ENCODE measurements around the gene ITIH2. TPM values are rescaled to one million over a fixed set of nuclear protein-coding genes. Genes with fewer than 3 reads are reported as not detected.

The ITIH2 gene
- total and polyA plus RNA-seq, 2 of the 8 experiments (the other 6 are each of a cell fraction or from before 2014, with no cell fraction given), result not detected

DNA sequence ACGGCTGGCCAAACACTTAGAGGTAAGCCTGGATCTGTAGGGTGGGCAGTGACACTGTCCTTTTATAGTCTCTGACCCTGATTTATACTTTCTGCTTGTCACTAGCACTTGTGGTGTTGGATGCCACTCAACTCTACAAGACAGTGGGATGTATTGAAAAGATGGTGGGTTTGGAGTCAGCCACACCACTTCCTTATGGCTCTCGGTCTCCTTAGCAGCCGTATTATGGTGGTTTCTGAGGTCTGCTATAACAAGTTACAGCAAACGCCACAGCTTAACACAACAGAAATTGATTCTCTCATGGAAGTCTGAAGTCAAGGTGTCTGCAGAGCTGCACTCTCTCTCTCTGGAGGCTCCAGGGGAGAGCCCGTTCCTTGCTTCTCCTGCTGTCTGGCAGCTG, 14.7 kb downstream of the ITIH2 start (continued):
- TF ChIP-seq, protein P1, sequence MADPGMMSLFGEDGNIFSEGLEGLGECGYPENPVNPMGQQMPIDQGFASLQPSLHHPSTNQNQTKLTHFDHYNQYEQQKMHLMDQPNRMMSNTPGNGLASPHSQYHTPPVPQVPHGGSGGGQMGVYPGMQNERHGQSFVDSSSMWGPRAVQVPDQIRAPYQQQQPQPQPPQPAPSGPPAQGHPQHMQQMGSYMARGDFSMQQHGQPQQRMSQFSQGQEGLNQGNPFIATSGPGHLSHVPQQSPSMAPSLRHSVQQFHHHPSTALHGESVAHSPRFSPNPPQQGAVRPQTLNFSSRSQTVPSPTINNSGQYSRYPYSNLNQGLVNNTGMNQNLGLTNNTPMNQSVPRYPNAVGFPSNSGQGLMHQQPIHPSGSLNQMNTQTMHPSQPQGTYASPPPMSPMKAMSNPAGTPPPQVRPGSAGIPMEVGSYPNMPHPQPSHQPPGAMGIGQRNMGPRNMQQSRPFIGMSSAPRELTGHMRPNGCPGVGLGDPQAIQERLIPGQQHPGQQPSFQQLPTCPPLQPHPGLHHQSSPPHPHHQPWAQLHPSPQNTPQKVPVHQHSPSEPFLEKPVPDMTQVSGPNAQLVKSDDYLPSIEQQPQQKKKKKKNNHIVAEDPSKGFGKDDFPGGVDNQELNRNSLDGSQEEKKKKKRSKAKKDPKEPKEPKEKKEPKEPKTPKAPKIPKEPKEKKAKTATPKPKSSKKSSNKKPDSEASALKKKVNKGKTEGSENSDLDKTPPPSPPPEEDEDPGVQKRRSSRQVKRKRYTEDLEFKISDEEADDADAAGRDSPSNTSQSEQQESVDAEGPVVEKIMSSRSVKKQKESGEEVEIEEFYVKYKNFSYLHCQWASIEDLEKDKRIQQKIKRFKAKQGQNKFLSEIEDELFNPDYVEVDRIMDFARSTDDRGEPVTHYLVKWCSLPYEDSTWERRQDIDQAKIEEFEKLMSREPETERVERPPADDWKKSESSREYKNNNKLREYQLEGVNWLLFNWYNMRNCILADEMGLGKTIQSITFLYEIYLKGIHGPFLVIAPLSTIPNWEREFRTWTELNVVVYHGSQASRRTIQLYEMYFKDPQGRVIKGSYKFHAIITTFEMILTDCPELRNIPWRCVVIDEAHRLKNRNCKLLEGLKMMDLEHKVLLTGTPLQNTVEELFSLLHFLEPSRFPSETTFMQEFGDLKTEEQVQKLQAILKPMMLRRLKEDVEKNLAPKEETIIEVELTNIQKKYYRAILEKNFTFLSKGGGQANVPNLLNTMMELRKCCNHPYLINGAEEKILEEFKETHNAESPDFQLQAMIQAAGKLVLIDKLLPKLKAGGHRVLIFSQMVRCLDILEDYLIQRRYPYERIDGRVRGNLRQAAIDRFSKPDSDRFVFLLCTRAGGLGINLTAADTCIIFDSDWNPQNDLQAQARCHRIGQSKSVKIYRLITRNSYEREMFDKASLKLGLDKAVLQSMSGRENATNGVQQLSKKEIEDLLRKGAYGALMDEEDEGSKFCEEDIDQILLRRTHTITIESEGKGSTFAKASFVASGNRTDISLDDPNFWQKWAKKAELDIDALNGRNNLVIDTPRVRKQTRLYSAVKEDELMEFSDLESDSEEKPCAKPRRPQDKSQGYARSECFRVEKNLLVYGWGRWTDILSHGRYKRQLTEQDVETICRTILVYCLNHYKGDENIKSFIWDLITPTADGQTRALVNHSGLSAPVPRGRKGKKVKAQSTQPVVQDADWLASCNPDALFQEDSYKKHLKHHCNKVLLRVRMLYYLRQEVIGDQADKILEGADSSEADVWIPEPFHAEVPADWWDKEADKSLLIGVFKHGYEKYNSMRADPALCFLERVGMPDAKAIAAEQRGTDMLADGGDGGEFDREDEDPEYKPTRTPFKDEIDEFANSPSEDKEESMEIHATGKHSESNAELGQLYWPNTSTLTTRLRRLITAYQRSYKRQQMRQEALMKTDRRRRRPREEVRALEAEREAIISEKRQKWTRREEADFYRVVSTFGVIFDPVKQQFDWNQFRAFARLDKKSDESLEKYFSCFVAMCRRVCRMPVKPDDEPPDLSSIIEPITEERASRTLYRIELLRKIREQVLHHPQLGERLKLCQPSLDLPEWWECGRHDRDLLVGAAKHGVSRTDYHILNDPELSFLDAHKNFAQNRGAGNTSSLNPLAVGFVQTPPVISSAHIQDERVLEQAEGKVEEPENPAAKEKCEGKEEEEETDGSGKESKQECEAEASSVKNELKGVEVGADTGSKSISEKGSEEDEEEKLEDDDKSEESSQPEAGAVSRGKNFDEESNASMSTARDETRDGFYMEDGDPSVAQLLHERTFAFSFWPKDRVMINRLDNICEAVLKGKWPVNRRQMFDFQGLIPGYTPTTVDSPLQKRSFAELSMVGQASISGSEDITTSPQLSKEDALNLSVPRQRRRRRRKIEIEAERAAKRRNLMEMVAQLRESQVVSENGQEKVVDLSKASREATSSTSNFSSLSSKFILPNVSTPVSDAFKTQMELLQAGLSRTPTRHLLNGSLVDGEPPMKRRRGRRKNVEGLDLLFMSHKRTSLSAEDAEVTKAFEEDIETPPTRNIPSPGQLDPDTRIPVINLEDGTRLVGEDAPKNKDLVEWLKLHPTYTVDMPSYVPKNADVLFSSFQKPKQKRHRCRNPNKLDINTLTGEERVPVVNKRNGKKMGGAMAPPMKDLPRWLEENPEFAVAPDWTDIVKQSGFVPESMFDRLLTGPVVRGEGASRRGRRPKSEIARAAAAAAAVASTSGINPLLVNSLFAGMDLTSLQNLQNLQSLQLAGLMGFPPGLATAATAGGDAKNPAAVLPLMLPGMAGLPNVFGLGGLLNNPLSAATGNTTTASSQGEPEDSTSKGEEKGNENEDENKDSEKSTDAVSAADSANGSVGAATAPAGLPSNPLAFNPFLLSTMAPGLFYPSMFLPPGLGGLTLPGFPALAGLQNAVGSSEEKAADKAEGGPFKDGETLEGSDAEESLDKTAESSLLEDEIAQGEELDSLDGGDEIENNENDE (IDR thresholded peaks at IDR 0.05; ENCODE audit: insufficient replicate concordance, low read length), result no peak
- no peak for TF ChIP-seq CREB1 (IDR thresholded peaks at IDR 0.05)
- TF ChIP-seq TCF12 (IDR thresholded peaks at IDR 0.05; ENCODE audit: low read depth, low read length), result no peak

Measured in H1 (cell line).